Measurements from ENCODE around the gene SNN. TPM values are rescaled to one million over a fixed set of nuclear protein-coding genes. Genes with fewer than 3 reads are reported as not detected.

The SNN gene
- total RNA-seq, 3 donors from 2014 or later: 16.4 to 68.3 (median 18.7) TPM

- H3K9me3 ChIP-seq: no peaks in the 10 kb centered on the region
- H3K4me1 ChIP-seq: peaks cover 6 to 11% of the 10 kb centered on the region in 2 donors
- H3K27me3 ChIP-seq: no peaks in the 10 kb centered on the region
- H3K36me3 ChIP-seq: no peaks in the 10 kb centered on the region
- intact Hi-C loops (cut with DNase I; ENCODE audit: low total_unique reads): no loop called here
- no peak overlapping the region for H3K4me3 ChIP-seq
- DNase-seq (ENCODE audit: low spot score in 2 of 2): no peak
- TF ChIP-seq CTCF (IDR thresholded peaks at IDR 0.05) (no peak), POLR2A (IDR thresholded peaks at IDR 0.05) (no peak), POLR2AphosphoS5 (IDR thresholded peaks at IDR 0.05) (no peak)
- peak overlapping the region; percentile 29 to 53 for H3K27ac ChIP-seq
These were observed 10.0 kb downstream of the SNN start for GRCh38 chr16:11677959-11678881.

- Histone ChIP-seq H3K27me3 (no peaks in the 10 kb centered on the region), H3K27ac (no peak overlapping the region), H3K4me3 (no peak overlapping the region), H3K4me1 (peaks cover 4 to 7% of the 10 kb centered on the region in 2 donors), H3K9me3 (no peaks in the 10 kb centered on the region), H3K36me3 (no peaks in the 10 kb centered on the region)
- DNase-seq (ENCODE audit: low spot score in 2 of 2): no peak
- intact Hi-C loops (cut with DNase I; ENCODE audit: low total_unique reads): no loop called here
- TF ChIP-seq POLR2AphosphoS5 (IDR thresholded peaks at IDR 0.05) (no peak), CTCF (IDR thresholded peaks at IDR 0.05) (no peak)
These were observed 11.0 kb downstream of the SNN start for GRCh38 chr16:11679250-11679649.

GRCh38 chr16:11679941-11680911 is 12.0 kb downstream of the SNN start:
- Histone ChIP-seq H3K9me3 (no peaks in the 10 kb centered on the region), H3K27ac (peak overlapping the region; percentile 29 to 36), H3K27me3 (no peaks in the 10 kb centered on the region), H3K36me3 (no peaks in the 10 kb centered on the region), H3K4me1 (no peaks in the 10 kb centered on the region), H3K4me3 (no peak overlapping the region)
- TF ChIP-seq CTCF (IDR thresholded peaks at IDR 0.05) (no peak), POLR2AphosphoS5 (IDR thresholded peaks at IDR 0.05) (no peak), POLR2A (IDR thresholded peaks at IDR 0.05) (no peak)
- DNase-seq (ENCODE audit: low spot score in 2 of 2): no peak
- intact Hi-C loops (cut with DNase I; ENCODE audit: low total_unique reads): no loop called here

- H3K4me1 ChIP-seq: no peaks in the 10 kb centered on the region
- no peaks in the 10 kb centered on the region for H3K36me3 ChIP-seq
- no peak for DNase-seq (ENCODE audit: low spot score in 2 of 2)
- no peaks in the 10 kb centered on the region for H3K27me3 ChIP-seq
- TF ChIP-seq CTCF (IDR thresholded peaks at IDR 0.05): no peak
- TF ChIP-seq POLR2AphosphoS5 (IDR thresholded peaks at IDR 0.05): no peak
- no peak for TF ChIP-seq POLR2A (IDR thresholded peaks at IDR 0.05)
- no peaks in the 10 kb centered on the region for H3K9me3 ChIP-seq
- no peak overlapping the region for H3K4me3 ChIP-seq
- intact Hi-C loops (cut with DNase I; ENCODE audit: low total_unique reads): no loop called here
- H3K27ac ChIP-seq: peak overlapping the region in 1 of 2 donors; percentile 0
These were observed 13.3 kb downstream of the SNN start for GRCh38 chr16:11681556-11681955.

Data from breast epithelium (tissue), 4 donors.